DMS153 treated with DMSO at 0.1 percent for 48 hours (cell line): ENCODE measurements around the gene MICAL3.

Source experiments
- DNase-seq: peaks from one replicate; lab custom pipeline; 2025; ENCODE audit not compliant: unreplicated experiment; lab: John Stamatoyannopoulos, UW

Gene MICAL3

GRCh38 chr22:17873804-17874203, 150.6 kb downstream of the MICAL3 start:
- DNase-seq = no peak

GRCh38 chr22:17873116-17873515, 151.2 kb downstream of the MICAL3 start:
- DNase-seq = no peak

GRCh38 chr22:17872471-17872870, 151.9 kb downstream of the MICAL3 start:
- no peak for DNase-seq

GRCh38 chr22:17871726-17872458, 152.5 kb downstream of the MICAL3 start:
- DNase-seq = no peak

GRCh38 chr22:17870407-17870806, 154.0 kb downstream of the MICAL3 start:
- DNase-seq = no peak

- DNase-seq = no peak
Measured at GRCh38 chr22:17869285-17870096, 154.9 kb downstream of the MICAL3 start.

GRCh38 chr22:17868771-17869170, 155.6 kb downstream of the MICAL3 start:
- DNase-seq = no peak

GRCh38 chr22:17867160-17867785, 157.1 kb downstream of the MICAL3 start:
- DNase-seq = peak; percentile 37

GRCh38 chr22:17866621-17867020, 157.7 kb downstream of the MICAL3 start:
- no peak for DNase-seq

GRCh38 chr22:17866127-17866526, 158.2 kb downstream of the MICAL3 start:
- no peak for DNase-seq

- DNase-seq = no peak
Measured at GRCh38 chr22:17865183-17866055, 158.9 kb downstream of the MICAL3 start.

GRCh38 chr22:17864398-17865182, 159.8 kb downstream of the MICAL3 start:
- no peak for DNase-seq

GRCh38 chr22:17862646-17863181, 161.6 kb downstream of the MICAL3 start:
- DNase-seq = no peak

- no peak for DNase-seq
Measured at GRCh38 chr22:17861909-17862308, 162.5 kb downstream of the MICAL3 start.

GRCh38 chr22:17860220-17860965, 164.0 kb downstream of the MICAL3 start:
- no peak for DNase-seq

GRCh38 chr22:17858033-17858432, 166.3 kb downstream of the MICAL3 start:
- no peak for DNase-seq

- no peak for DNase-seq
Measured at GRCh38 chr22:17855572-17856290, 168.6 kb downstream of the MICAL3 start.

- DNase-seq = no peak
Measured at GRCh38 chr22:17853073-17853472, 171.3 kb downstream of the MICAL3 start.

- DNase-seq = no peak
Measured at GRCh38 chr22:17851759-17852158, 172.6 kb downstream of the MICAL3 start.
